ENCODE measurements around the gene DNAH11. TPM values are rescaled to one million over a fixed set of nuclear protein-coding genes. Genes with fewer than 3 reads are reported as not detected.

DNAH11 gene
- total RNA-seq, 3 donors from 2014 or later: 0.32 to 2.2 (median 0.33) TPM

DNA sequence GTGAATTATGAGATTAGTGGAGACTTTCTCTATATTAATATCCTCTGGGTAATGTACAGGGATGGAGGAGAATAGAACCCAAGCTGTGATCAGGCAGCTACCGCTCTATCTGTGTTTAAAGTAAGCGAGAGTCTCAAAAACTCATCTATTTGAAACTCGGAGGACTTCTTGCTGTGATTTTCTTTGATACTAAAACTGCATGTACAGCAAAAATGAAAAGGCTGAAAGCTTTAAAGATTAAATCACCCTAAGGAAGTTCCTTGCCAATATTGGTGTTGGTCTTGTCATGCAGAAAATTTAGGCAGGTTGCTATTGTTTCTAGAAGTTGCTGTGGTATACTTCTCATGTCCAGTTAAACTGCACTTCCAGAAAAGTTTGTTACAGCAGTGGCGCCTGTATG lies 110.8 kb downstream of the DNAH11 start:
- TF ChIP-seq POLR2A (IDR thresholded peaks at IDR 0.05): no peak
- Histone ChIP-seq H3K27ac (no peak overlapping the region), H3K4me1 (no peaks in the 10 kb centered on the region), H3K9me3 (no peaks in the 10 kb centered on the region), H3K27me3 (no peaks in the 10 kb centered on the region), H3K4me3 (no peak overlapping the region), H3K36me3 (no peaks in the 10 kb centered on the region)
- intact Hi-C loops (cut with DNase I; ENCODE audit: low total_unique reads): loop anchor here (2.0 kb wide), 1 partner anchor 33 kb away; no protein-coding TSS in a partner anchor
- no peak for DNase-seq (ENCODE audit: low spot score in 2 of 2)

DNA sequence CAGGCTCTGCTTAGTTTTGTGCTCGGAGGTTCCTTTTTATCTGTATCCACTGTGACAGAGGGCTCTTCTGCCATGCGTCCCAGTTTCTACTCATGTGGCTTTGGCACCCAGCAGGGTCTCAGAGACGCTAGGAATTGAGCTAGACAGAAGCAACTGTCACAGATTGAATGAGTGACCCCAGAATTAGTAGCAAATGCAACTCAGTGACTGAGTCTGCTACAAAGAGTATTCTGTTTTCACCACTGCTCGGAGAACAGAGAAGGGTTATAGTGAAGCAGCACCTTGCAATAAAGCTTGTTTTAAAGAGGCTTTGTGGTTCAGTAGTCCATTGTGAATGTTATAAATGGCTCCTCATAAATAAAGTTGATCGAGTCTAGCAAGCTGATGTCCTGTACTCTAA lies 113.2 kb downstream of the DNAH11 start:
- Histone ChIP-seq H3K27me3 (no peaks in the 10 kb centered on the region), H3K4me3 (no peak overlapping the region), H3K9me3 (no peaks in the 10 kb centered on the region), H3K27ac (no peak overlapping the region), H3K4me1 (no peaks in the 10 kb centered on the region), H3K36me3 (no peaks in the 10 kb centered on the region)
- intact Hi-C loops (cut with DNase I; ENCODE audit: low total_unique reads): loop anchor here (5.0 kb wide), 1 partner anchor 371 kb away; no protein-coding TSS in a partner anchor
- TF ChIP-seq POLR2A (IDR thresholded peaks at IDR 0.05): no peak
- DNase-seq (ENCODE audit: low spot score in 2 of 2): no peak

DNA sequence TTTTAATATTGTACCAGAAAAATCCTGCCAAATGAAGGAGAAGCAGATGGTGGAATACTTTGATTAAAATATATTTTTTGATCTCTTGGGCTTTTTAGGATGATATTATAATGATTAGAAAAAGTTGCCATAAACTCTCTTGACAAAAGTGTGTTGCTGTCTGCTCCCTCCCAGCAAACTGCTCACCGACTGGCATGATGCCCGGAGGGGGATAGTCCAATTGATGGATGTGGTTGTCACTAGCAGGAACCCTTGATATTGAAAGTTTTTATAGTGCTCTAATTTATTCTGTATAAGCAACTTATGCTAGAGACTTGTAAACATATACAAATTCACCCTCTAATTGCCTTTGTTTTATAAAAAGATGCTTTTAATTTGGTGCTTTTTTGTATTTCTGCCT lies 114.0 kb downstream of the DNAH11 start:
- H3K4me3 ChIP-seq: no peak overlapping the region
- intact Hi-C loops (cut with DNase I; ENCODE audit: low total_unique reads): loop anchor here (5.0 kb wide), 1 partner anchor 371 kb away; no protein-coding TSS in a partner anchor
- H3K27me3 ChIP-seq: no peaks in the 10 kb centered on the region
- no peak for DNase-seq (ENCODE audit: low spot score in 2 of 2)
- TF ChIP-seq POLR2AphosphoS5 (IDR thresholded peaks at IDR 0.05) (no peak), POLR2A (IDR thresholded peaks at IDR 0.05) (no peak)
- TF ChIP-seq, protein P1, sequence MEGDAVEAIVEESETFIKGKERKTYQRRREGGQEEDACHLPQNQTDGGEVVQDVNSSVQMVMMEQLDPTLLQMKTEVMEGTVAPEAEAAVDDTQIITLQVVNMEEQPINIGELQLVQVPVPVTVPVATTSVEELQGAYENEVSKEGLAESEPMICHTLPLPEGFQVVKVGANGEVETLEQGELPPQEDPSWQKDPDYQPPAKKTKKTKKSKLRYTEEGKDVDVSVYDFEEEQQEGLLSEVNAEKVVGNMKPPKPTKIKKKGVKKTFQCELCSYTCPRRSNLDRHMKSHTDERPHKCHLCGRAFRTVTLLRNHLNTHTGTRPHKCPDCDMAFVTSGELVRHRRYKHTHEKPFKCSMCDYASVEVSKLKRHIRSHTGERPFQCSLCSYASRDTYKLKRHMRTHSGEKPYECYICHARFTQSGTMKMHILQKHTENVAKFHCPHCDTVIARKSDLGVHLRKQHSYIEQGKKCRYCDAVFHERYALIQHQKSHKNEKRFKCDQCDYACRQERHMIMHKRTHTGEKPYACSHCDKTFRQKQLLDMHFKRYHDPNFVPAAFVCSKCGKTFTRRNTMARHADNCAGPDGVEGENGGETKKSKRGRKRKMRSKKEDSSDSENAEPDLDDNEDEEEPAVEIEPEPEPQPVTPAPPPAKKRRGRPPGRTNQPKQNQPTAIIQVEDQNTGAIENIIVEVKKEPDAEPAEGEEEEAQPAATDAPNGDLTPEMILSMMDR (IDR thresholded peaks at IDR 0.05): no peak
- no peaks in the 10 kb centered on the region for H3K9me3 ChIP-seq
- H3K27ac ChIP-seq: no peak overlapping the region
- H3K4me1 ChIP-seq: no peaks in the 10 kb centered on the region
- no peaks in the 10 kb centered on the region for H3K36me3 ChIP-seq

DNA sequence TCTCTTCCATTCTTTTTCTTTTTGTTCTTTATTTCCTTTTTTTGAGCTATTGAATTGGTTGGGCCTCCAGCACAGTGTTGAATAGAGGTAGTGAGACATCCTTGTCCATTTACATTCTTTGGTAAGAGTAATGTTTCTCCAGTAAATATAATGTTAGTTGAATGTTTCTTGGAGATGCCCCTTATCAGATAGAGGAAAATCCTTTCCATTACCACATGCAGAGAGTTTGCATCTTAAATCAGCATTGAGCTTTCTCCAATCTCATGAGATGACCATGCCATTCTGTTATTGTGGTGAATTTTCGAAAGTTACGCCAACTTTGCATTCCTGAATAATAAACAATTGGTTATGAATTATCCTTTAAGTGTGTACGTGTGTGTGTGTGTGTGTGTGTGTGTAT lies 127.7 kb downstream of the DNAH11 start:
- Histone ChIP-seq H3K27ac (no peak overlapping the region), H3K27me3 (no peaks in the 10 kb centered on the region), H3K4me1 (no peaks in the 10 kb centered on the region), H3K36me3 (no peaks in the 10 kb centered on the region), H3K4me3 (no peak overlapping the region), H3K9me3 (no peaks in the 10 kb centered on the region)
- intact Hi-C loops (cut with DNase I; ENCODE audit: low total_unique reads): no loop called here
- TF ChIP-seq POLR2AphosphoS5 (IDR thresholded peaks at IDR 0.05): no peak
- TF ChIP-seq, protein P1 (IDR thresholded peaks at IDR 0.05): no peak
- TF ChIP-seq POLR2A (IDR thresholded peaks at IDR 0.05): no peak
- no peak for DNase-seq (ENCODE audit: low spot score in 2 of 2)

DNA sequence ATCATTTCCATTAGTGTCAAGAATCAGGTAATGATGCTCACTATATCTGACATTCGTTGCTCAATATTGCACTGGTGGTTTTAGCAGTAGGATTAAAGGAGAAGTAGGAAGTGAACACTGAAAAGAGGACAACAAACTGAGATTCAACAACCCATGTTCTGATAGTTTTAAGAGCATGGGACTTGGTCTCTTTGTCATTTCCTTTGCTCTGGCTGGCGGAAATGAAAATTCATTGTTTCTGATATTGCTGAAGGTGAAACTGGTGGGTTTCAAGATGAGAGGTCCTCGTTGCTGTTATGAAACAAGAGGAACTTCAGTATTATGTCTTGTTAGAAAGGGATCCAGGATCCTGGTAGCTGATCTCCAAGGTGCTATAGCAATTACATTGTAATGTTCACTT lies 129.0 kb downstream of the DNAH11 start:
- Histone ChIP-seq H3K27ac (no peak overlapping the region), H3K27me3 (no peaks in the 10 kb centered on the region), H3K4me1 (no peaks in the 10 kb centered on the region), H3K4me3 (no peak overlapping the region), H3K9me3 (no peaks in the 10 kb centered on the region), H3K36me3 (no peaks in the 10 kb centered on the region)
- TF ChIP-seq, protein P1 (IDR thresholded peaks at IDR 0.05): no peak
- TF ChIP-seq POLR2AphosphoS5 (IDR thresholded peaks at IDR 0.05): no peak
- no peak for TF ChIP-seq POLR2A (IDR thresholded peaks at IDR 0.05)
- DNase-seq (ENCODE audit: low spot score in 2 of 2): no peak
- intact Hi-C loops (cut with DNase I; ENCODE audit: low total_unique reads): no loop called here

DNA sequence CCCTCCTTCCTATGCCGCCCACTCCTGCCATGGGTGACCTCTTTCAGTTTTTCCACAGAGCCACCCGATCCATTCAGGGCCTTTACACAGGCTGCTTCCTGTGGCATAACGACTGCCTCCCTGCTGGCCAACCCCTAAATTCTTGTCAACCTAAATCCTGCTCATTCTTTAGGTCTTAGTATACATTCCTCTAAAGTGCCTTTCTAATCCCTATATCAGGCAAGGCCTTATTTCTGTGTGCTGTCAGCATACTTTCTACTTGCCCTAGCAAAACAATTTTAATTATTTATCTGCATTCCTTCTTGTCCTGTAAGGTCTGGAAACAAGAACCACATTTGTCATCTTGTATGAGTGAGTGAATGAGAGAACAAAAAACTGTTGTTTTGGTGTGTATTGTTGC lies 132.4 kb downstream of the DNAH11 start:
- H3K9me3 ChIP-seq: peaks cover 0 to 10% of the 10 kb centered on the region in 2 donors
- no peak overlapping the region for H3K27ac ChIP-seq
- DNase-seq (ENCODE audit: low spot score in 2 of 2): no peak
- intact Hi-C loops (cut with DNase I; ENCODE audit: low total_unique reads): no loop called here
- no peaks in the 10 kb centered on the region for H3K27me3 ChIP-seq
- no peaks in the 10 kb centered on the region for H3K4me1 ChIP-seq
- no peak overlapping the region for H3K4me3 ChIP-seq
- TF ChIP-seq, protein P1 (IDR thresholded peaks at IDR 0.05): no peak
- TF ChIP-seq POLR2AphosphoS5 (IDR thresholded peaks at IDR 0.05): no peak
- no peaks in the 10 kb centered on the region for H3K36me3 ChIP-seq
